Measurements from ENCODE around the gene HFE. TPM values are rescaled to one million over a fixed set of nuclear protein-coding genes. Genes with fewer than 3 reads are reported as not detected.

HFE gene
- total and polyA plus RNA-seq, 2 of the 13 experiments (the other 11 are each of a cell fraction or from before 2014, with no cell fraction given): 3.7 to 6.3 TPM

DNA sequence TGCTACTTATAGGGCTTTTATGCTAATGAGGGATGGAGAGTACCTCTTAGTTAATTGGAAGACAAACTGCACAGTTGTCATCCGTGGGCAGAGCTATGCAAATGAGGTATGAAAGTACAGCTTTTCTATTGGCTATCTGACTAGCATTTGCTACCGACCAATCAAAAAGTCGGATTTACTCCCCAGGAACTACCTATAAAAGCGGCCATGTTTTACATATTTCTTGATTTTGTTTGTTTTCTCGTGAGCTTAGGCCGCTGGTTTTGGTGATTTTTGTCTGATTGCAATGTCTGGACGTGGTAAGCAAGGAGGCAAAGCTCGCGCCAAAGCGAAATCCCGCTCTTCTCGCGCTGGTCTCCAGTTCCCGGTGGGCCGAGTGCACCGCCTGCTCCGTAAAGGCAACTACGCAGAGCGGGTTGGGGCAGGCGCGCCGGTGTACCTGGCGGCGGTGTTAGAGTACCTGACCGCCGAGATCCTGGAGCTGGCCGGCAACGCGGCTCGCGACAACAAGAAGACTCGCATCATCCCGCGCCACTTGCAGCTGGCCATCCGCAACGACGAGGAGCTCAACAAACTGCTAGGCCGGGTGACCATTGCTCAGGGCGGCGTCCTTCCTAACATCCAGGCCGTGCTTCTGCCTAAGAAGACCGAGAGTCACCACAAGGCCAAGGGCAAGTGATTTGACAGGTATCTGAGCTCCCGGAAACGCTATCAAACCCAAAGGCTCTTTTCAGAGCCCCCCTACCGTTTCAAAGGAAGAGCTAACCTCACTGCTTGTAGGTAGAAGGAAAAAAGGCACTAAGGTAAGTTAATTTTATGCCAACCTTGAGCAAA is 36.9 kb downstream of the HFE start (continued):
- TF ChIP-seq ARID4A (CRISPR knock-in tag; IDR thresholded peaks at IDR 0.05; ENCODE audit: borderline replicate concordance) (peak; percentile 93; the same call in 1 of the 2 replicates), GRHL1 (CRISPR knock-in tag; conservative IDR thresholded peaks at IDR 0.05) (no peak; the same call in 1 of the 2 replicates), PRDM4 (CRISPR knock-in tag; IDR thresholded peaks at IDR 0.05; ENCODE audit: borderline replicate concordance) (no peak), CBX1 (IDR thresholded peaks at IDR 0.05; ENCODE audit: low read depth) (peak; percentile 48), ZNF7 (CRISPR knock-in tag; IDR thresholded peaks at IDR 0.05) (no peak), KMT2B (CRISPR knock-in tag; IDR thresholded peaks at IDR 0.05) (0 out of 2 replicates have a peak, but pooled peaks have one; percentile 21), ZFAT (CRISPR knock-in tag; conservative IDR thresholded peaks at IDR 0.05) (peak; percentile 80)
